ENCODE data around the gene WSCD1.

WSCD1 gene

DNA sequence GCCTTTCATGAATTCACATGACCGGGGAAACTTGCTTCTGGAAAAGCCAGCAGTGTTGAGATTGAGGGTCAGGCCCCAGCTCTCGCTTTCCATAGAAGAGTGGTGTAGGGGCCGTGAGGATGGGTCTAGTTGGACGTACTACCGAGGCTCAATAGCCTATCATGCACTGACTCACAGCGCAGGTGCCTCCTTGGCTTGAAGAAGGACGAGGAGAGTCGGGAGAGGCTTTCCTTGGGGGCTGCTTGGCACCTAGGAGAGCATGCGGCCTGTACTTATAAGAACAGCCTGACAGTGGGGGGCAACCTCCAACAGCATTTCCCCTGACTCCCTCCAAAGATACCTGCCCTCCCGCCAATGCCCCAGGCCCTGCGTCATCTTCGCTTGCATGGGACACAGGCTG is 37.6 kb downstream of the WSCD1 start:
- no peak for DNase-seq (ENCODE audit: low read depth in 2 of 2)

DNA sequence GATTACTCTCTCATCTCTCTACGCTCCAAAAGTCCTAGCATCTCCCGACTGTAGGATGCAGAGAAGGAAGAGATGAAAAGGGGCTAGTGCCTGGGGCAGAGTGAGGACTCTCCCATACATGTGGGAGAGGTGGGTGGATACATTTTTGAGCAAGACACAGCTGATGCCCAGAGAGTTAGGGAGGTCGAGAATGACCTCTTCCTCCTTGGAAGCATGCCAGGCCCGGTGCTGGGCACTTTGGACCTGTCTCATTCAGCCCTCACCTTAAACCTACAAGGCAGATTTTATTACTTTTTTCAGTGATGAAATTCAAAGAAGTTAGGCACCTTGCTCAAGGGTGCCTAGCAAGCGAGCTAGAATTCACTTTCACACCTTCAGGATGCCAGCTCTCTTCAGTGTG is 38.2 kb downstream of the WSCD1 start:
- no peak for DNase-seq (ENCODE audit: low read depth in 2 of 2)

- no peak for DNase-seq (ENCODE audit: low read depth in 2 of 2)
Observed at GRCh38 chr17:6108987-6109386, 38.8 kb downstream of the WSCD1 start.

GRCh38 chr17:6109536-6109935 is 39.4 kb downstream of the WSCD1 start:
- no peak for DNase-seq (ENCODE audit: low read depth in 2 of 2)

DNA sequence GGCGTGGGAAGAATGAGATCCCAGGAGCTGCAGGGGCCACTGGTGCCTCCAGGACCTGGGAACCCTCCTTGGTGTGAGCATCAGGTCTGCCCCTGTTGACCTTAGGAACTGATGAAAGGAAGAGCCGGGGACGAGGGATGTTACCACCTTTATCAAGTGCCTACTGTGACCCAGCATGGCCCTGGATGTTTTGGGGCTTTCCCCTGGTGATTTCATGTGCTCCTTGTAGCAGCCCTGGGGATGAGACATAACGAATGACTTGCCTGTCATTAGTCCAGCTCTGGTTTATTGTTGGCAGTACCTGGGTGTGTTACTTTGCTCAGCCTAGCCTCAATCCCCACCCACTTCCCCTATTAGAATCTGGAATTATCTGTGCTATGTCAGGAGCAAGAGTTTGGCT is 39.9 kb downstream of the WSCD1 start:
- no peak for DNase-seq (ENCODE audit: low read depth in 2 of 2)

DNA sequence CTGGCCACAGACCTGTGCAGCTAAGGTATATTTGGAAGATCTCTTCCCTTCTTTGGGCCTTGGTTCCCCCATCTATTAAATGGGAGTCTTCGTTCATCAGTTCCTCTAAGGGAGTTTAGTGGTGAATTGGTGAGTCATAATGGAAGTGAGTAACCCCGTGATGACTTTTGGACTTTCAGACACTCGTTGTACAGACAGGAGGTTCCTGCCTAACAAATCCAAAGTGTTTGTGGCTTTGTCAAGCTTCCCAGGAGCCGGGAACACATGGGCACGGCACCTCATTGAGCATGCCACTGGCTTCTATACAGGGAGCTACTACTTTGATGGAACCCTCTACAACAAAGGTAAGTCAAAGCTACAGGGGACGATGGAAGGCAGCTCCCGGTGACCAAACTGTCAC is 40.4 kb downstream of the WSCD1 start:
- no peak for DNase-seq (ENCODE audit: low read depth in 2 of 2)

GRCh38 chr17:6120351-6120750 is 50.2 kb downstream of the WSCD1 start:
- DNase-seq (ENCODE audit: low read depth in 2 of 2): no peak

GRCh38 chr17:6124856-6125255 is 54.7 kb downstream of the WSCD1 start:
- DNase-seq (ENCODE audit: low read depth in 2 of 2): no peak

DNA sequence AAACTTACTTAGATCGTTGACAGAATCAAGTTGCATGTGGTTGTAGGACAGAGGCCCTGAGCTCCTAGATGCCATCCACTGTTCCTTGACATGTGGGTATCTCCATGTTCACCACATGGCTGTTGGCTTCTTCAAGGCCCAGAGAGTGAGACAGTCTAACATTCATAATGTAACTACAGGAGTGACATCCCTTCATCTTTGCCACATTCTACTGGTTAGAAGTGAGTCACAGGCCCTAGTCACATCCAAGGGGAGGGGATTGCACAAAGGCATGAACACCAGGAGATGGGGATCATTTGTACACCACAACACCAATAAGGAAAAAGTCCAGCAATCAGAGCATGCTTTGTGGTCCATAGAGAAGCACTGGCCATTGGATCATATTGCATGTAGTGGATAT is 56.6 kb downstream of the WSCD1 start:
- no peak for DNase-seq (ENCODE audit: low read depth in 2 of 2)

- DNase-seq (ENCODE audit: low read depth in 2 of 2): no peak
Observed at GRCh38 chr17:6134721-6135120, 64.5 kb downstream of the WSCD1 start.

GRCh38 chr17:6135236-6135635 is 65.1 kb downstream of the WSCD1 start:
- DNase-seq (ENCODE audit: low read depth in 2 of 2): no peak

- no peak for DNase-seq (ENCODE audit: low read depth in 2 of 2)
Observed at GRCh38 chr17:6135996-6136395, 65.8 kb downstream of the WSCD1 start.

GRCh38 chr17:6137716-6138502 is 67.7 kb downstream of the WSCD1 start:
- no peak for DNase-seq (ENCODE audit: low read depth in 2 of 2)

DNA sequence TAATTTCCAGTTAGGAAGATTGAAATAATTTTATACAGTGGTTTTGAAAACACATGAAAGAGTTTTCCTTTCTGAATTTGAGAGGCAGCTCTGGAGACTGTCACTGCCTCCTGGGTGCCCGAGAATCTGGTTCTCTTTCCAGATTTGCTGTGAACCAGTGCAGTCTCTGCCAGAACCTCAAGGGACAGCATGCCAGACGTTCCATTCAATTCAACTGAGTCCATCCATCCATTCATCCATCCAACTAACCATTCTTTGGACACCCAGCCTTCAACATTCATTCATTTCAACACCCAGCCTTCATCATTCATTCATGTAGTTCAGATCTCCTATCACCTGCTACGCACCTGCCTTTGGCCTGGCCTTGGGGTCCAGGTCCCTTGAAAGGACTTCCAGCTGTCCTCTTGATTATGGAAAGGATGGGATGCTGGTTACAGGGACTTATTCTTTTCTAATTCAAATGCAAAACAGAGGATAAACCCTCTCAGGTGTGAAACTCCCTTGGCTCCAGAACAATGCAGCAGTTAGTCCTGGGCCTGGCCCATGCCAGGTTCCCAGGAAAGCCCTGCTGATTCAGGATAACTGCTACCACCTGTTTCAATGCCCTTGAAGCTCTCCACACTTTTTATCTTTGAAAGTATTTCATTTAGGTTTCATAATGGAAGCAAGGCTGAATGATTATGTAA is 68.7 kb downstream of the WSCD1 start:
- no peak for DNase-seq (ENCODE audit: low read depth in 2 of 2)

DNA sequence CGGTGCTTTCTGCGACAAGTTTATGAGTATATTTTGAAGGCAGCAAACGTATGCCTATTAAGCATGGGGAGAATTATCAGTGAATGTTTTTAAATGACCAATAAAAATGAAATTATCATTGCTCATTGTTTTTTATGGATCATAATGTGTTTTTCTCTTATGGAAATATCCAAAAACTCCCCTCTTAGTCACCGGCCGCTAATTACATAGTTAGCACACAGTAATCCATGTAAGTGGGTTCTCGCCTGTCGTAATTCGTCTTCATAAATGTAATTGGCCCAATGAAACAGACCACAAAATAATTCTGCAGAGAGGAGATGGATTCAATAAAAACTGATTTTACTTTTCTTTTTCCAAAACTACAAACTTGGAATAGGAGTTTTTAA is 69.3 kb downstream of the WSCD1 start:
- DNase-seq (ENCODE audit: low read depth in 2 of 2): no peak

DNA sequence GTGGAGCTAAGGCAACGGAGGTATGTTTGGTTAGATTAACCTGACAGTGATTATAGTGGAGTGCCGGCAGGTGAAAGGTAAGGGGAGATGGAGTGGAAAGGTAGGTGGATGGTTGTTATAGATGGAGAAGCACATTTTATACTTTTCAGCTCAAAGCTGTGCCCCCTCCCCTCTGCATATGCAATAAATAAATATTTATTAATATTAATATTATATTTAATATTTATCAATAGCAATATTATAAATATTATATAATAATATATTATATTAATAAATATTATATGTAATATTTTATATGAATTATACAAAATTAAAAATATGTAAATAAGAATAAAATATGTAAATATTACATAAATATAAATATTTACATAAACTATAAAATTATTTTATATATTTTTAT is 70.0 kb downstream of the WSCD1 start:
- no peak for DNase-seq (ENCODE audit: low read depth in 2 of 2)

- no peak for DNase-seq (ENCODE audit: low read depth in 2 of 2)
Observed at GRCh38 chr17:6140728-6141330, 70.7 kb downstream of the WSCD1 start.

DNA sequence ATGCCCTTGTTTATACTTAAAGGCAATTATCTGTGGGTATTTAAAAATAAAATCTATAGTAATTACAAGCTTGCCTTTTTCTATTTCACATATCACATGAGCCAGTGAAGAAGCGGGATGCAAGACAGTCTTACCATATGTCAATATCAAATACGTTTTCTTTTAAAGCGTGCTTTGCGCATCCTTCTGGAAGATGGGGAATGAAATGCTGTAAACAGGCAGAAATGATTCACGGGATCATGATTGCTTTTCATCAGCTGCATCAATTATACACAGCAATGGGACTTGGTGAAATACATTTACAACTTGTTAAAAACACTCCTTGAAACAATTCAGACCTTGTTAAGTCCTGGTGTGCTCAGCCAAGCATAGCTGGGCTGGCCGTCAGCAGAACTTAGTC is 72.5 kb downstream of the WSCD1 start:
- DNase-seq (ENCODE audit: low read depth in 2 of 2): no peak

DNA sequence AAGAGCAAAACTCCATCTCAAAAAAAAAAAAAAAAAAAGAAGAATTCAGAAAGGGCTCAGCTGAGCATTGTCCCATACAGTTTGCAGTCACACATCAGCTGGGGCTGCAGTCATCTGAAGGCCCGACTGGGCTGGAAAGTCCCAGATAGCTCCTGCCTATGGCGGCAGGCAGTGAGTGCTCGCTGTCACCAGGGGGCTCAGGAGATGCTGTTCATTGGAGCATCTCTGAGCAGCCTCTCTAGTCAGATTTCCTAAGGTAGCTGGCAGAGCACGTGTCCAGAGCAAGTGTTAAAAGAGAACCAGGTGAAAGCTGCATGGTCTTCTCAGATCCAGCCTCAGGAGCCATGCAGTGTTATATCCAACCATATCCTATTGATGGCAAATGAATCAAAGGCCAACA is 75.8 kb downstream of the WSCD1 start:
- no peak for DNase-seq (ENCODE audit: low read depth in 2 of 2)

DNA sequence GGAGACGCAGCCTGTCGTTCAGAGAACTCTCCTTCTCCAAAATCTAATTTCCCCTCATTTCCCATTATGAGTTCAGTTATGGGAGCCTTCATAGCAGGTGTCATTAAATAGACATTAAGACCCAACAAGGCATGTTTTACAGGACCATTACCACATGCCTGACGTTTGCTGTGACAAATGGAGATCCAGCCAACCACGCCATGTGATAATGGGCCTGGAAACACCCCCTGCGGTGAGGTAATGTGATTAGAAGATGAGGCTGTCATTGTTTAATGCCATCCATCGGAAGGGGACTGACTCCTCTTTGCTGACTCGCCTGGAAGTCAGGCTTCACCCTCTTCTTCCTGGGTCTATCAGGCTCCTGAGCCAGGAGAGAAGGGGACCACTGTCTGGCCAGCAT is 76.9 kb downstream of the WSCD1 start:
- no peak for DNase-seq (ENCODE audit: low read depth in 2 of 2)

DNA sequence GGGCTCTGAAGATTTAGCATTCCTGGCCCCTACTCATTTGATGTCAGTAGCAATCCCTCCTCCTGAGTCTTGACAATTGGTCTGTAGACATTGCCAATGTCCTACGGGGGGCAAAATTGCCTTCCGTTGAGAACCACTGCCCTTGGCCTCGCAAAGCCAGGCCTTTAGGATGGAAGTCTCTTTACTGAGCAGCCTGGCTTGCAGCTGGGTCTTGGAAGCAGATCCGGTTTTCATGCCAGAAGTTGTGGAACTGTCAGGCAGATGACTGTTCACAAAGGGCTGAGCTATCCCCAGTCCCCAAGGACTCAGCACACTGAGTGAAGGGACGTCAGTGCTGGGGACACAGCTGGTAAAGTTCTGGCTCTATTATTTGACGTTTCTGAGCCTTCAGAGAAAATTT is 83.2 kb downstream of the WSCD1 start:
- no peak for DNase-seq (ENCODE audit: low read depth in 2 of 2)

GRCh38 chr17:6157716-6158115 is 87.5 kb downstream of the WSCD1 start:
- no peak for DNase-seq (ENCODE audit: low read depth in 2 of 2)

DNA sequence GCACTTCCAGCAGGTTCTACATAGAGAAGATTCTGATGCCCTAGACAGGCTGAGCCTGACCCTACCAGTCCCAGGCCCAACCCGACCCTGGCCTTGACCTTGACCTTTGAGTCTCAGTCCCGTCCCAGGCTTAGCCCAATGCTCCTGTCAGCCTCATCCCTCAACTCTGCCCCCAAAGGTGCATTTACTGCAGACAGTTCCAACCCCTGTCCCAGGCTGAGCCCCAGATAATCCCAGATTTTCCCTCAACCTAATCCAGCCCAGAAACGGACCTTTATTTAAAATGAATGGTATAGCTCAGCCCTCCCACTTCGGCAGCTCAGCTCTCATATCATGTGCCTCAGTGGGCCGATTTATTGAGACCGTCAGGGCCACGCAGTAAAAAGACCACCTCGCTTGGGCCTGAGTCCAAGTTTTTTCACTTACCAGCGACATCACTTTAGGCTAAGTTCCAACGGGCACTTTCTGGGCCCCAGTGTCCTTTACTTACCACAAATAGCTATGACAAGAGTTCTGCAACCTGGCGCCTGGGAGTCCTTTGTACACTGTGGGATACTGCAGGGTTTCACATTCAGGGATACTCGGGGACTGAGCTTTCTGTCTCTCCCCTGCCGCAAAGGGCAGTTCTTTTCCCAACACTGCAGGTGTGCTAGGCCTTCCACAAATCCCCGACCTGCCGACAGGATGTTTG is 89.5 kb downstream of the WSCD1 start:
- no peak for DNase-seq (ENCODE audit: low read depth in 2 of 2)
